Measurements from ENCODE around the gene P2RX2.

Gene P2RX2

DNA sequence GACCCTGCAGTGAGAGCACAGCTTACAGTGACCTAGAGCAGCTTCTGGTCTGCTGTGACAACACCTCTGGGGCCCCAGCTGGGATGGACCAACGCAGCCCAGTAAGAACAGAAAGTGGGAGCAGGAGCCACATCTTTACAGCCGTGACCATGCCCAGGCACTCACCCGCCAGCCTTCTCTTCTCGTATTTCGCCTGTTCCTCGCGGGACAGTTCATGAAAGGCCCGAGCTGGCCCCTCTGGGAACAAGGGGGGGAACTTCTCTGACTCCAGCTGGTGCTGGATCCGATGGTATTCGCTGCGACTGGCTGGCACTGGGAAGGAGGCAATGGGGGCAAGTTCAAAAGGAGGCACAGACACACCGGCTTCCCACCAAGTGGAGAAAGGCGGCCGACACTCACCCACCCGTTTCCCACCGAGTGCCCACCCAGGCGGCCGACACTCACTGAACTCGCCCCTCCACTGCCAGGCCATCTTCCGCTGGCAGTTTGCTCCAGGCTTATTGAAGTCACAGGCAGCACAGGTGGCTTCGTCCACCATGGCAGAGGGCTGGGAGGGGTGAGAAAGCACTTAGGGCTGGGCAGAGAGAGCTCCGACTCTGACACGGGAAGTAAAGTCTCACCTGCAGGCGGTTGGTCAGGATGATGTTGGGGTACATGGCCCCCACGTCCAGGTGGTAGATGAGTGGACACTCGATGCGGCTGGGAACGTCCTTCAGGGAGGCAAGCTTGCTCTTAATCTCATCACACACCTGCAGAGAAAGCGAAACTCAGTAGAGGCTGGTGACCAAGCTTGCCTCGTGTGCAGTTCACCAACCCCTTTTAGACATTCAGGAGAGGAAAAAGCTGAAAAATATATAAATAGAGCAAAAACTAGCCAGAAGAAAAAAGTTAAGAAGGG is 49.9 kb downstream of the P2RX2 start:
- DNase-seq: no peak

DNA sequence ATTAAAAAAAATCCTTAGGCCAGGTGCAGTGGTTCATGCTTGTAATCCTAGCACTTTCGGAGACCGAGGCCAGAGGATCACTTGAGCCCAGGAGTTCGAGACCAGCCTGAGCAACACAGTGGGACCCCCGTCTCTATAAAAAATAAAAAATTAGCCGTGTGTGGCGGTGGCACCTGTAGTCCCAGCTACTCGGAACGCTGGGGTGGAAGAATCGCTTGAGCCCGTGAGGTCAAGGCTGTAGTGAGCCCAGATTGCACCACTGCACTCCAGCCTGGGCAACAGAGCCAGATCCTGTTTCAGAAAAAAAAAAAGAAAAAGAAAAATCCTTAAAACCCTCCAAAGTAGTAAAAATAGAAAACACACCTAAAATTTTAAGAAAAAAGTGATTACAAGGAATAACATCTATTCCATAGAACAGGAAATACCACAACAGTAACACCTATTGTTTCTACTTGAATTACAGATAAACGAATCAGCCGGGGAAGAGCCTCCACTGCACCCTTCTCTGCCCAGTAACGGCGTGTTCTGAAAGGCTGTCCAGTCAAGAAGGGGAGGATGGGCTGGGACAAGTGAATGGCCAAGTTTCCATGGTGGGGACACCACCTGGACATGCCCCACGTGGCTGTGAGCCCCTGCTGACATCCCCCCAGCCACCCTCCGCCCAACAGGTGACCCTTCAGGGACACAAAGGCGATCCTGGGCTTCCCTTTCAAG is 50.7 kb downstream of the P2RX2 start:
- DNase-seq: no peak

All from stimulated activated CD4-positive, alpha-beta T cell treated with anti-CD3 and anti-CD28 coated beads, Interleukin-1b, Interleukin-23, amount 100 ng/mL, for 48 hours (primary cell).